DOHH2 (cell line): ENCODE results near the gene HLCS.

ENCODE experiments used
- CTCF ChIP-seq: fragments of 200-600 bp; sonication (generic); IDR thresholded peaks from one replicate; pipeline ENCODE4 v1.5.1; 2014; ENCODE audit warnings: antibody characterized with exemption, mild to moderate bottlenecking, low read depth, low read length; ENCODE audit not compliant: poor library complexity, severe bottlenecking
- EZH2phosphoT487 ChIP-seq: fragments of 200-600 bp; sonication (generic); IDR thresholded peaks from 2 replicates; pipeline ENCODE4 v1.6.1; 2017; ENCODE audit warnings: borderline replicate concordance, mild to moderate bottlenecking, antibody characterized with exemption, low read length, moderate library complexity, mixed read lengths

GRCh38 chr21:36990508-36991205, 24.2 kb upstream of the HLCS start:
- TF ChIP-seq CTCF = no peak
- TF ChIP-seq EZH2phosphoT487 = no peak
